KMS-11 (cell line): ENCODE data around the gene SMC4.

ENCODE experiments used
- H2AFZ ChIP-seq: fragments of 200-600 bp; sonication (generic); 2 replicates; pipeline ENCODE4 v1.6.1; 2016; ENCODE audit warnings: antibody characterized with exemption, mixed run types, low read depth
- H3K27ac ChIP-seq: fragments of 200-600 bp; sonication (generic); 2 replicates; pipeline ENCODE4 v1.6.1; 2016; ENCODE audit warnings: mild to moderate bottlenecking, mixed run types
- H3K27me3 ChIP-seq: fragments of 200-600 bp; sonication (generic); 2 replicates; pipeline ENCODE4 v1.6.1; 2017; ENCODE audit warnings: mild to moderate bottlenecking, low read depth, mixed run types, moderate library complexity; ENCODE audit not compliant: insufficient read depth
- H3K36me3 ChIP-seq: fragments of 200-600 bp; sonication (generic); 2 replicates; pipeline ENCODE4 v1.6.1; 2017; ENCODE audit warnings: mild to moderate bottlenecking, mixed run types; ENCODE audit not compliant: insufficient read depth
- H3K4me1 ChIP-seq: fragments of 200-600 bp; sonication (generic); 2 replicates; pipeline ENCODE4 v1.6.1; 2016; ENCODE audit warnings: mild to moderate bottlenecking, low read depth, mixed run types; ENCODE audit not compliant: poor library complexity, severe bottlenecking
- H3K4me2 ChIP-seq: fragments of 200-600 bp; sonication (generic); 2 replicates; pipeline ENCODE4 v1.7.0; 2016; ENCODE audit warnings: mild to moderate bottlenecking, mixed run types
- H3K4me3 ChIP-seq: fragments of 200-600 bp; sonication (generic); IDR thresholded peaks from 2 replicates; pipeline ENCODE4 v1.6.1; 2017; ENCODE audit warnings: low read depth, low read length, mixed read lengths; ENCODE audit not compliant: insufficient read depth
- H3K79me2 ChIP-seq: fragments of 200-600 bp; sonication (generic); 2 replicates; pipeline ENCODE4 v1.6.1; 2016; ENCODE audit warnings: low read depth, mixed run types; ENCODE audit not compliant: insufficient read depth
- H3K9ac ChIP-seq: fragments of 200-600 bp; sonication (generic); 2 replicates; pipeline ENCODE4 v1.6.1; 2016; ENCODE audit warnings: mild to moderate bottlenecking, mixed run types
- H4K20me1 ChIP-seq: fragments of 200-600 bp; sonication (generic); 2 replicates; pipeline ENCODE4 v1.6.1; 2016; ENCODE audit warnings: mild to moderate bottlenecking, mixed run types; ENCODE audit not compliant: insufficient read depth
- CTCF ChIP-seq: fragments of 200-600 bp; sonication (generic); conservative IDR thresholded peaks from 2 replicates; pipeline ENCODE4 v1.6.1; 2017; ENCODE audit warnings: low read depth, mild to moderate bottlenecking, antibody characterized with exemption, low read length, moderate library complexity, mixed read lengths

The SMC4 gene

GRCh38 chr3:160482796-160483195 lies 83.3 kb downstream of the SMC4 start:
- no peak for TF ChIP-seq CTCF
- no peak overlapping the region for H3K4me2 ChIP-seq
- no peaks in the 10 kb centered on the region for H3K79me2 ChIP-seq
- no peak overlapping the region for H3K27ac ChIP-seq
- no peaks in the 10 kb centered on the region for H3K36me3 ChIP-seq
- H3K27me3 ChIP-seq, result no peaks in the 10 kb centered on the region
- no peak overlapping the region for H2AFZ ChIP-seq
- H4K20me1 ChIP-seq, result no peaks in the 10 kb centered on the region
- no peak overlapping the region for H3K4me3 ChIP-seq
- H3K9ac ChIP-seq, result no peak overlapping the region
- H3K4me1 ChIP-seq, result peaks cover 22% of the 10 kb centered on the region
